Lung (tissue), 12 donors: ENCODE measurements around the gene GNG12. TPM values are rescaled to one million over a fixed set of nuclear protein-coding genes. Genes with fewer than 3 reads are reported as not detected.

Experiments
- ATAC-seq: fragments of 200-7000 bp; cut with Tn5 transposase; one replicate; pipeline ENCODE4 v1.9.1; 2020; ENCODE audit warnings: moderate number of reproducible peaks; ENCODE audit not compliant: insufficient read depth, low FRiP score
- DNase-seq, 3 donors: peaks; one replicate each; pipeline ENCODE4 v3.0.0-alpha.2; 2013 to 2017
- H3K27ac ChIP-seq, 2 donors: one replicate each; pipeline ENCODE4 v1.5.1; 2013; ENCODE audit warnings: mild to moderate bottlenecking in 2 of 2, moderate library complexity in 2 of 2, control low read depth in 1 of 2, inconsistent platforms in 1 of 2, low read depth in 1 of 2, low read length in 1 of 2
- H3K27me3 ChIP-seq, 3 donors: one replicate each; pipeline ENCODE4 v1.5.1; 2013; ENCODE audit warnings: low read length in 2 of 3; ENCODE audit not compliant: control insufficient read depth in 3 of 3, insufficient read depth in 3 of 3
- H3K36me3 ChIP-seq, 4 donors: one replicate each; pipeline ENCODE4 v1.5.1; 2013; ENCODE audit warnings: low read length in 4 of 4, mild to moderate bottlenecking in 1 of 4, moderate library complexity in 1 of 4; ENCODE audit not compliant: control insufficient read depth in 4 of 4, insufficient read depth in 4 of 4
- H3K4me1 ChIP-seq, 5 donors: one replicate each; pipeline ENCODE4 v1.5.1; 2013; ENCODE audit warnings: low read length in 5 of 5, mild to moderate bottlenecking in 2 of 5, moderate library complexity in 1 of 5; ENCODE audit not compliant: control insufficient read depth in 5 of 5, insufficient read depth in 5 of 5
- H3K4me3 ChIP-seq: one replicate; pipeline ENCODE4 v1.5.1; 2013; ENCODE audit warnings: mild to moderate bottlenecking, control low read depth, moderate library complexity
- H3K9ac ChIP-seq, 2 donors: one replicate each; pipeline ENCODE4 v1.5.1; 2013; ENCODE audit warnings: low read length in 2 of 2, control low read depth in 1 of 2; ENCODE audit not compliant: insufficient read depth in 1 of 2
- H3K9me3 ChIP-seq, 4 donors: one replicate each; pipeline ENCODE4 v1.5.1; 2013; ENCODE audit warnings: low read length in 3 of 4, mild to moderate bottlenecking in 1 of 4, moderate library complexity in 1 of 4; ENCODE audit not compliant: control insufficient read depth in 4 of 4, insufficient read depth in 3 of 4
- CTCF ChIP-seq: IDR thresholded peaks from 2 replicates; pipeline ENCODE4 v1.5.1; 2012; ENCODE audit warnings: mild to moderate bottlenecking; ENCODE audit errors: control extremely low read depth, extremely low read depth
- WGBS, 2 donors: extraction: QIAGEN DNeasy Blood & Tissue Kit; methylation state at CpG; one replicate each; pipeline ENCODE4 v1.1.7; 2013; 5-methylcytosine and 5-hydroxymethylcytosine counted together
- polyA plus RNA-seq, 2 donors: library from polyadenylated mRNA; stranded (reverse); fragments of 200-250 nt; gene quantifications; one replicate each; pipeline ENCODE4 v1.2.1, GENCODE V29; 2013
- total RNA-seq, 2 donors: library from RNA; depleted of rRNA in 1 of 2; stranded (reverse); fragments of >200 nt in 1 of 2; gene quantifications; one replicate each; pipeline ENCODE4 v1.2.1, GENCODE V29; 2014 to 2021
- donor health status: control.
- donor health status: control.
- donor health status: Bipolar disorder and iron deficiency.
- donor health status: healthy.
- donor health status: DM: yes; HTN: yes; CAD: no.

Gene GNG12
- total and polyA plus RNA-seq, 4 donors = 14.0 to 68.4 (median 32.1) TPM

GRCh38 chr1:67850611-67851075 lies 17.4 kb upstream of the GNG12 start:
- Histone ChIP-seq H3K27me3 (no peaks in the 10 kb centered on the region), H3K4me1 (peaks cover 0 to 10% (median 0%) of the 10 kb centered on the region in 5 donors), H3K4me3 (no peak overlapping the region), H3K27ac (no peak overlapping the region), H3K9me3 (no peaks in the 10 kb centered on the region), H3K36me3 (no peaks in the 10 kb centered on the region), H3K9ac (no peak overlapping the region)
- DNase-seq (peak; percentile 45 to 56 (median 50)), ATAC-seq (peak; percentile 46)
- 53 to 69% methylated on average over 1 of the region's 1 CpG for WGBS, 2 donors
- TF ChIP-seq CTCF = no peak

- Histone ChIP-seq H3K9ac (no peak overlapping the region), H3K36me3 (no peaks in the 10 kb centered on the region), H3K27ac (no peak overlapping the region), H3K9me3 (no peaks in the 10 kb centered on the region), H3K27me3 (no peaks in the 10 kb centered on the region), H3K4me3 (no peak overlapping the region), H3K4me1 (peaks cover 0 to 10% (median 0%) of the 10 kb centered on the region in 5 donors)
- ATAC-seq (no peak), DNase-seq (peak; percentile 28 to 68 (median 66))
- peak; percentile 32 for TF ChIP-seq CTCF
Observed at GRCh38 chr1:67850151-67850551, 16.9 kb upstream of the GNG12 start.

- no peaks in the 10 kb centered on the region for H3K9me3 ChIP-seq
- no peak overlapping the region for H3K4me3 ChIP-seq
- H3K9ac ChIP-seq = no peak overlapping the region
- H3K36me3 ChIP-seq = no peaks in the 10 kb centered on the region
- H3K4me1 ChIP-seq = peaks cover 0 to 10% (median 0%) of the 10 kb centered on the region in 5 donors
- H3K27ac ChIP-seq = no peak overlapping the region
- DNase-seq = peak in 1 of 3 donors; percentile 25
- no peaks in the 10 kb centered on the region for H3K27me3 ChIP-seq
- WGBS, 2 donors = 59 to 62% methylated on average over 2 of the region's 2 CpGs
- ATAC-seq = no peak
- TF ChIP-seq CTCF = no peak
Observed at GRCh38 chr1:67847466-67847865, 14.2 kb upstream of the GNG12 start.

GRCh38 chr1:67846538-67846937 lies 13.3 kb upstream of the GNG12 start:
- Histone ChIP-seq H3K27me3 (no peaks in the 10 kb centered on the region), H3K9ac (no peak overlapping the region), H3K4me3 (no peak overlapping the region), H3K4me1 (peaks cover 0 to 10% (median 0%) of the 10 kb centered on the region in 5 donors), H3K27ac (no peak overlapping the region), H3K36me3 (no peaks in the 10 kb centered on the region), H3K9me3 (no peaks in the 10 kb centered on the region)
- TF ChIP-seq CTCF = no peak
- no peak for ATAC-seq
- 86 to 93% methylated on average over 1 of the region's 1 CpG for WGBS, 2 donors
- no peak for DNase-seq
